Astrocyte of the spinal cord (primary cell): ENCODE results near the gene SMIM5.
"Not testable (repeated sequence)": the region's sequence is repeated elsewhere in the genome, so short reads cannot be mapped to it uniquely, and the experiment has no call there.

Experiments
- DNase-seq: peaks from one replicate; pipeline ENCODE4 v3.0.0; 2011; ENCODE audit warnings: low read depth, low spot score
- H3K4me3 ChIP-seq: 2 replicates; pipeline ENCODE4 v1.5.1; 2011; ENCODE audit warnings: low read depth, mild to moderate bottlenecking, low read length, moderate library complexity
- in situ Hi-C: cut with HindIII; loops from 2 replicates; pipeline ENCODE4 v1.10.0; 2017; ENCODE audit warnings: low sequenced_read_pairs
- TF ChIP-seq, protein P1 (sequence below): IDR thresholded peaks from 2 replicates; pipeline ENCODE4 v1.5.1; 2012; ENCODE audit warnings: low read depth, mild to moderate bottlenecking, low read length, inconsistent platforms

Gene SMIM5

GRCh38 chr17:75635610-75636202, 2.5 kb downstream of the SMIM5 start:
- no peak overlapping the region for H3K4me3 ChIP-seq
- in situ Hi-C loops = no loop called here
- DNase-seq = no peak
- TF ChIP-seq, protein P1, sequence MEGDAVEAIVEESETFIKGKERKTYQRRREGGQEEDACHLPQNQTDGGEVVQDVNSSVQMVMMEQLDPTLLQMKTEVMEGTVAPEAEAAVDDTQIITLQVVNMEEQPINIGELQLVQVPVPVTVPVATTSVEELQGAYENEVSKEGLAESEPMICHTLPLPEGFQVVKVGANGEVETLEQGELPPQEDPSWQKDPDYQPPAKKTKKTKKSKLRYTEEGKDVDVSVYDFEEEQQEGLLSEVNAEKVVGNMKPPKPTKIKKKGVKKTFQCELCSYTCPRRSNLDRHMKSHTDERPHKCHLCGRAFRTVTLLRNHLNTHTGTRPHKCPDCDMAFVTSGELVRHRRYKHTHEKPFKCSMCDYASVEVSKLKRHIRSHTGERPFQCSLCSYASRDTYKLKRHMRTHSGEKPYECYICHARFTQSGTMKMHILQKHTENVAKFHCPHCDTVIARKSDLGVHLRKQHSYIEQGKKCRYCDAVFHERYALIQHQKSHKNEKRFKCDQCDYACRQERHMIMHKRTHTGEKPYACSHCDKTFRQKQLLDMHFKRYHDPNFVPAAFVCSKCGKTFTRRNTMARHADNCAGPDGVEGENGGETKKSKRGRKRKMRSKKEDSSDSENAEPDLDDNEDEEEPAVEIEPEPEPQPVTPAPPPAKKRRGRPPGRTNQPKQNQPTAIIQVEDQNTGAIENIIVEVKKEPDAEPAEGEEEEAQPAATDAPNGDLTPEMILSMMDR = no peak

- in situ Hi-C loops = no loop called here
- TF ChIP-seq, protein P1 = no peak
- no peak overlapping the region for H3K4me3 ChIP-seq
- DNase-seq = no peak
Observed at GRCh38 chr17:75636381-75637142, 3.3 kb downstream of the SMIM5 start.

- no peak overlapping the region for H3K4me3 ChIP-seq
- DNase-seq = no peak
- in situ Hi-C loops = no loop called here
- TF ChIP-seq, protein P1 = no peak
Observed at GRCh38 chr17:75637143-75637538, 3.9 kb downstream of the SMIM5 start.

GRCh38 chr17:75637551-75637950, 4.3 kb downstream of the SMIM5 start:
- DNase-seq = no peak
- TF ChIP-seq, protein P1 = no peak
- in situ Hi-C loops = no loop called here
- H3K4me3 ChIP-seq = no peak overlapping the region

GRCh38 chr17:75638039-75638438, 4.8 kb downstream of the SMIM5 start:
- in situ Hi-C loops, DNase-seq, H3K4me3 ChIP-seq: not testable (repeated sequence)

DNA sequence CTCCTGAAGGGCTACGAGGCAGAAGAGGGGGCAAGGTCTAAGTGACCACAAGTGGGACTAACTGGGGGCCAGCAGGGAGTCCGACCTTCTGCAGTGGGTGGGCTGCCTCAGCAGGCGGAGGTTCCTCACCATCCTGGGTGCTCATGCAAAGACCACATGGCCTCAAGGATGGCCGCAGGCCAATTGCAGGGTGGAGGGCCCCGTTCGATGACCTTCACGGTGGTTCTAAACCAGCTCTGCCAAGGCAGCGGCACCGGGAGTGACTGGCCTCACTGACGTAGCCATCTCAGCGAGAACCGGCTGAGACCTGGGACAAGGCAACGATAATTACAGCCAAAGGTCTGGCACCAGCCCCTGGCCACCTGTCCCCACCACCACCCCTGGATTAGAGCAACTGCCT, 5.7 kb downstream of the SMIM5 start:
- DNase-seq = no peak
- TF ChIP-seq, protein P1 = no peak
- in situ Hi-C loops = no loop called here
- no peak overlapping the region for H3K4me3 ChIP-seq

- TF ChIP-seq, protein P1 = no peak
- no peak for DNase-seq
- in situ Hi-C loops = no loop called here
Observed at GRCh38 chr17:75639327-75639726, 6.1 kb downstream of the SMIM5 start.

More at GRCh38 chr17:75639327-75639726, 6.1 kb downstream of the SMIM5 start:
- H3K4me3 ChIP-seq = no peak overlapping the region
